ACC112 (cell line): ENCODE data around the gene SRPK1.
"Not testable (repeated sequence)": the region's sequence is repeated elsewhere in the genome, so short reads cannot be mapped to it uniquely, and the experiment has no call there.

Experiments used
- H2AFZ ChIP-seq: fragments of 200-600 bp; sonication (generic); one replicate; pipeline ENCODE4 v1.6.0; 2017; ENCODE audit warnings: antibody characterized with exemption, low read length; ENCODE audit not compliant: unreplicated experiment
- H3K27ac ChIP-seq: fragments of 200-600 bp; sonication (generic); 2 replicates; pipeline ENCODE4 v1.5.1; 2014; ENCODE audit warnings: low read depth, mild to moderate bottlenecking, antibody characterized with exemption, low read length, moderate library complexity
- H3K27me3 ChIP-seq: fragments of 200-600 bp; sonication (generic); 2 replicates; pipeline ENCODE4 v1.6.1; 2014; ENCODE audit warnings: mild to moderate bottlenecking, antibody characterized with exemption, low read length, moderate library complexity, mixed read lengths; ENCODE audit not compliant: insufficient read depth
- H3K36me3 ChIP-seq: fragments of 200-600 bp; sonication (generic); 2 replicates; pipeline ENCODE4 v1.6.1; 2016; ENCODE audit warnings: mild to moderate bottlenecking, antibody characterized with exemption, low read length, moderate library complexity, mixed read lengths; ENCODE audit not compliant: insufficient read depth
- H3K4me1 ChIP-seq: fragments of 200-600 bp; sonication (generic); one replicate; pipeline ENCODE4 v1.6.1; 2016; ENCODE audit warnings: low read length, mixed read lengths; ENCODE audit not compliant: insufficient read depth, unreplicated experiment, control insufficient read depth
- H3K4me3 ChIP-seq: fragments of 200-600 bp; sonication (generic); 2 replicates; pipeline ENCODE4 v1.5.1; 2014; ENCODE audit warnings: mild to moderate bottlenecking, low read depth, low read length
- H3K79me2 ChIP-seq: fragments of 200-600 bp; sonication (generic); one replicate; pipeline ENCODE4 v1.6.0; 2016; ENCODE audit warnings: low read length; ENCODE audit not compliant: control insufficient read depth, unreplicated experiment, insufficient read depth

SRPK1 gene

GRCh38 chr6:35931873-35932272 is 11.0 kb upstream of the SRPK1 start:
- H3K27ac ChIP-seq, H3K4me3 ChIP-seq, H3K4me1 ChIP-seq, H2AFZ ChIP-seq, H3K79me2 ChIP-seq, H3K27me3 ChIP-seq, H3K36me3 ChIP-seq: not testable (repeated sequence)

- no peaks in the 10 kb centered on the region for H3K79me2 ChIP-seq
- H3K27ac ChIP-seq = no peak overlapping the region
- H3K36me3 ChIP-seq = no peaks in the 10 kb centered on the region
- no peaks in the 10 kb centered on the region for H3K27me3 ChIP-seq
- no peak overlapping the region for H2AFZ ChIP-seq
- H3K4me1 ChIP-seq = no peaks in the 10 kb centered on the region
- H3K4me3 ChIP-seq = no peak overlapping the region
Measured at GRCh38 chr6:35931120-35931561, 10.2 kb upstream of the SRPK1 start.

- no peaks in the 10 kb centered on the region for H3K4me1 ChIP-seq
Measured at GRCh38 chr6:35929601-35930000, 8.7 kb upstream of the SRPK1 start.

GRCh38 chr6:35926509-35927215 is 5.8 kb upstream of the SRPK1 start:
- H2AFZ ChIP-seq = no peak overlapping the region
- H3K4me3 ChIP-seq = no peak overlapping the region
- H3K36me3 ChIP-seq = no peaks in the 10 kb centered on the region
- H3K4me1 ChIP-seq = peaks cover 3% of the 10 kb centered on the region
- no peaks in the 10 kb centered on the region for H3K27me3 ChIP-seq
- H3K79me2 ChIP-seq = no peaks in the 10 kb centered on the region
- H3K27ac ChIP-seq = no peak overlapping the region

More at GRCh38 chr6:35929601-35930000, 8.7 kb upstream of the SRPK1 start:
- Histone ChIP-seq H3K4me3 (no peak overlapping the region), H3K27me3 (no peaks in the 10 kb centered on the region), H3K79me2 (no peaks in the 10 kb centered on the region), H3K36me3 (no peaks in the 10 kb centered on the region), H3K27ac (no peak overlapping the region), H2AFZ (no peak overlapping the region)

- Histone ChIP-seq H3K4me3 (no peak overlapping the region), H2AFZ (no peak overlapping the region), H3K27ac (no peak overlapping the region), H3K27me3 (no peaks in the 10 kb centered on the region), H3K79me2 (peaks cover 5% of the 10 kb centered on the region), H3K36me3 (no peaks in the 10 kb centered on the region), H3K4me1 (peaks cover 3% of the 10 kb centered on the region)
Measured at GRCh38 chr6:35925961-35926360, 5.1 kb upstream of the SRPK1 start.

GRCh38 chr6:35924146-35924545 is 3.2 kb upstream of the SRPK1 start:
- H3K79me2 ChIP-seq = peaks cover 22% of the 10 kb centered on the region
- no peak overlapping the region for H3K4me3 ChIP-seq
- H3K27me3 ChIP-seq = no peaks in the 10 kb centered on the region
- no peak overlapping the region for H3K27ac ChIP-seq
- H3K36me3 ChIP-seq = no peaks in the 10 kb centered on the region
- H3K4me1 ChIP-seq = peaks cover 3% of the 10 kb centered on the region
- H2AFZ ChIP-seq = no peak overlapping the region

- peaks cover 19% of the 10 kb centered on the region for H3K4me1 ChIP-seq
- H3K27me3 ChIP-seq = no peaks in the 10 kb centered on the region
- peaks cover 42% of the 10 kb centered on the region for H3K79me2 ChIP-seq
- no peak overlapping the region for H3K27ac ChIP-seq
- H2AFZ ChIP-seq = peak overlapping the region; percentile 95
- H3K4me3 ChIP-seq = 0 out of 2 replicates have a peak overlapping the region, but pooled peaks have one; percentile 100
- no peaks in the 10 kb centered on the region for H3K36me3 ChIP-seq
Measured at GRCh38 chr6:35922139-35922554, 1.2 kb upstream of the SRPK1 start.

- Histone ChIP-seq H3K79me2 (peaks cover 59% of the 10 kb centered on the region), H3K4me1 (peaks cover 22% of the 10 kb centered on the region)
Measured at GRCh38 chr6:35919827-35920751, 809 bp downstream of the SRPK1 start.

GRCh38 chr6:35919085-35919826 is 1.6 kb downstream of the SRPK1 start:
- no peaks in the 10 kb centered on the region for H3K27me3 ChIP-seq
- peak overlapping the region; percentile 100 for H3K4me3 ChIP-seq
- H3K79me2 ChIP-seq = peaks cover 66% of the 10 kb centered on the region
- peaks cover 5% of the 10 kb centered on the region; the same call in 1 of the 2 replicates for H3K36me3 ChIP-seq
- H2AFZ ChIP-seq = peak overlapping the region; percentile 84
- peak overlapping the region; percentile 70 for H3K27ac ChIP-seq
- peaks cover 22% of the 10 kb centered on the region for H3K4me1 ChIP-seq

More at GRCh38 chr6:35919827-35920751, 809 bp downstream of the SRPK1 start:
- Histone ChIP-seq H3K36me3 (no peaks in the 10 kb centered on the region; the same call in 1 of the 2 replicates), H3K27ac (peak overlapping the region; percentile 70), H2AFZ (peak overlapping the region; percentile 84), H3K4me3 (peak overlapping the region; percentile 100), H3K27me3 (no peaks in the 10 kb centered on the region)

- H3K27ac ChIP-seq, H2AFZ ChIP-seq, H3K27me3 ChIP-seq, H3K36me3 ChIP-seq, H3K4me3 ChIP-seq: not testable (repeated sequence)
- Histone ChIP-seq H3K79me2 (peaks cover 76% of the 10 kb centered on the region), H3K4me1 (peaks cover 31% of the 10 kb centered on the region)
Measured at GRCh38 chr6:35916893-35917292, 4.0 kb downstream of the SRPK1 start.
